HG03442 (cell line): ENCODE results near the gene TBL3.
"Not testable (repeated sequence)": the region's sequence is repeated elsewhere in the genome, so short reads cannot be mapped to it uniquely, and the experiment has no call there.

Source experiments
- ATAC-seq: cut with Tn5 transposase; IDR thresholded peaks from one replicate; pipeline ENCODE4 v1.9.1; 2021; ENCODE audit warnings: mild to moderate bottlenecking, moderate library complexity; ENCODE audit not compliant: unreplicated experiment

The TBL3 gene

GRCh38 chr16:1998852-1999801 lies 27.3 kb downstream of the TBL3 start:
- ATAC-seq, result no peak

GRCh38 chr16:1999866-2000514 lies 28.1 kb downstream of the TBL3 start:
- no peak for ATAC-seq

GRCh38 chr16:2001035-2001434 lies 29.2 kb downstream of the TBL3 start:
- ATAC-seq, result no peak

DNA sequence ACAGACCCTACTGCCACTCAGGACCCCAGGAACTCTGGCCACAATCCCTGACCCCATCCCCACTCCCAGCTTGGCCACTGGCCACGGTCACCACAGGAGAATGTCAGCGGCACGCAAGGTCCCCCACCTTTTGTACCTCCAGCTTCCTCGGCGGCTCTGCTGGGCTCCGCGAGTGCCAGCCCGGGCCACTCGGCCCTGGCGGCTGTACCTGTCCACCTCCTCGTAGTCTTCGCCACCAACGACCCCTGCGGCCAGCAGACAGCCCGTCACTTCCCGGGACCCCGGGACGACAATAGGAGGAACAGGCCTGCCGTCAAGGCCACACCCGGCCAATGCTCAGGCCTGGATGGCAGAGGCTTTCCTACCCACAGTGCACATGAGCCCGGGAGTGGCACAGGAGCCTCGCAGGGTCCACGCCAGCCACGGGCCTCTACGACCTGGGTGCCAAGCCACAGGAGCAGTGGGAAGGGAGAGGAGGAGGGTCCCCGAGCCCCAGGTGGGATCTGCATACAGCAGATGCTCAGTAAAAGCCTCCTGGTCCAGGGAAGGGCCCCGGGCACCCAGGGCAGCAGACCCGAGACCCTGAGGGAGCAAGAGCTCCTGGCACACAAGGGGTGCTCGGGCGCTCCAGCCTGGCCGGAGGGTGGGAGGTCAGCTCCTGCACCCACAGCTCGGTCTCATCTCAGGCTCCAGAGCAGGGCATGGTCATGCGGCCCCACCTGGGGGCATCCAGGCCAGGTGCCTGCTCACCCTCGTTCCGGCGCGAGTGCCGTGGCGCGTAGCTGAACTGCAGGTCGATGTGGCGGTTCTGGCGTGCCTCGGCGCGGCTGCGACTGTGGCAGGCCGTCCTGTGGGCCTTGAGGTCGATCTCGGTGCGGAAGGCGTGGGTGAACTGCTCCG lies 29.9 kb downstream of the TBL3 start:
- ATAC-seq, result no peak

GRCh38 chr16:2002406-2003230 lies 30.8 kb downstream of the TBL3 start:
- no peak for ATAC-seq

DNA sequence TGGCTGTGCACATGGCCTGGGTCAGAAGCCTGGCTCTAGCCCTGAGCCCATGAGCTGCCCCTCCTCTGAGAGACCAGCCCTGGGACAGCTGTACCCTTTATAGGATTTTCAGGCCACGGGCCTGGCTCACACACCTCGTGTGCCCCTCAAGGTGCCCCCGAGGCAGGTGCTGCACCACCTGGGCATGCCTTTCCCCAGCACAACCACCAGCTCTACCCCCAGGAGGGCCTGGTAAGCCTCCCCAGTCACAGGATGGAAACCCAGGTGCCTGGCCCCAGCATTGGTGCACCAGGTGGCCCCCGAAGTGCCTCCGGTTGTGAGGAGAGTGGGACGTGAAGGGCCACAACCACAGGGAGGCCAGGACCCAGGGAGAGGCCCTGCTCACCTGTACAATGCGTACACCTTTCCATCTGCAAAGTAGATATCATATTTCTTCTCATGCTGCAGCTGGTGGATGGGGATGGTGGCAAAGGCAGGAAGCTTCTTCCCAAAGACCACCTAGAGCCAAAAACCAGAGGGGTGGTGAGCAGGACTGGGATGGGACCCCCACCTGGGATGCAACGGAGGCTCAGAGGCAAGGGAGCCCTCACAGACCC lies 31.5 kb downstream of the TBL3 start:
- no peak for ATAC-seq

- peak; percentile 70 for ATAC-seq
Measured at GRCh38 chr16:2003827-2004641, 32.2 kb downstream of the TBL3 start.

DNA sequence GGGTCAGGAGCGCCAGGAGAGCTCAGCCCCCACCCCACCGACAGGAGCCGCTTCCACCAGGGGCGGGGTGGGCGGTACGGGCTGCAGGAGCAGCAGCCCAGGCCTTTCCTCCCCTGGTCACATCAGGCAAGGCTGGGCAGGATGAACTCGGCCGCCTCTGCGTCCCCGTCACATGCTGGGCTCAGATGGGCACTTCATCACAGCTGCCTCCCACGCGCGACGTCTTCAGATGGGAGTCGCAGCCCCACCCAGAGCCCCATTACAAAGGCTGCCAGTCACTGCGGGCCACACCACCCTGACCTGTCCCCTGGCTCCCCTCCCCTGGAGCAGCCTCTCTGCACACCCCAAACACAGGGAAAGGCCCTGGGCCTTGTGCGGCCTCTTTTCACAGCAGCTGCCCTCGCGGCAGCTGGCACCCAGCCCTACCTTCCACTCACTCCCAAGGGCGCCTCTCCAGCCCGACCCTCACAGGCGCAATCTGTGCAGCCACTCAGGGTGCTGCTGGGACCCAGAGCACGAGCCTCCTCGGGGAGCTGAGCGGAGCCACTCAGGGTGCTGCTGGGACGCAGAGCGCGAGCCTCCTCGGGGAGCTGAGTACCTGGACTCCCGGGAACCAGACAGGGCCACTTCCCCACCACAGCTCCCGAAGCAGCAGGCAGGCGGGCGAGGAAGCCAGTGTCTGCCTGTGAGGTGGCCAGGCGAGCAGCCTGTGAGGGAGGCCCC lies 33.1 kb downstream of the TBL3 start:
- no peak for ATAC-seq

DNA sequence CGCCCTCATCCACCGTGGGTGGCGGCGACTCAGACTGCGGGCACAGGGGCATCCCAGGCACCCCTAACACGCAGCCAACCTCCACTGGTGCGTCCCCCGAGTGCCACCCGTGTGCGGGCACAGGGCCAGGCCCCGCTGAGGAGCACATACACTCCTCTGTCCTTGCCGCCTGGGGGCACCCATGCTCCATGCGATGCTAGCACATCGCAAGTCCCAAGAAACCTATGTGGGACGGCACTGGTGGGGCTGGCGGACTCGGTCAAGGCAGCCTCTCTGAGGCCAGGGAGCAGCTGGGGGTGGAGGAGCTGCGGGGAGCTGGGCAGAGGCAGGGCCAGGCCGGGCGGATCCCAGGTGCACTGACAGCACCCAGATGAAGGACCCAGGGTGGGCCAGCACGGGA lies 33.8 kb downstream of the TBL3 start:
- no peak for ATAC-seq

DNA sequence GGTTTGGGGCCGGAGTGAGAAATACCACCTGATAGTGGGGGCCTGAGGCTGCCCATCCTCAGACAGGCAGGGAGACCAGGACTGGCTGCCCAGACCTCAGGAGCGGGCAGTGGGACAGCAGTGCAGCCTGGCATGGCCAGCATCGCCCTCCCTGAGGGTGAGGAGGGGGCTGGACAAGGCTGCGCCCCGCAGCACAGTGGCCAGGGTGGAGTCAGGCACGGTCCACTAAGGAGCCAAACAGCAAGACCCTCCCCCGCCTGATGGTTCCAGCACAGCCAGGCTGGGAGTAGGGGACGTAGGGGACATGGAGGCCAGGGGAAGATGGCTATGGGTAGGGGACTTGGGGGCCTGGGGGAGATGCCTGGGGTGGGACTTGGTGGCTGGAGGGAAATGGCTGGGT lies 34.5 kb downstream of the TBL3 start:
- ATAC-seq, result no peak

DNA sequence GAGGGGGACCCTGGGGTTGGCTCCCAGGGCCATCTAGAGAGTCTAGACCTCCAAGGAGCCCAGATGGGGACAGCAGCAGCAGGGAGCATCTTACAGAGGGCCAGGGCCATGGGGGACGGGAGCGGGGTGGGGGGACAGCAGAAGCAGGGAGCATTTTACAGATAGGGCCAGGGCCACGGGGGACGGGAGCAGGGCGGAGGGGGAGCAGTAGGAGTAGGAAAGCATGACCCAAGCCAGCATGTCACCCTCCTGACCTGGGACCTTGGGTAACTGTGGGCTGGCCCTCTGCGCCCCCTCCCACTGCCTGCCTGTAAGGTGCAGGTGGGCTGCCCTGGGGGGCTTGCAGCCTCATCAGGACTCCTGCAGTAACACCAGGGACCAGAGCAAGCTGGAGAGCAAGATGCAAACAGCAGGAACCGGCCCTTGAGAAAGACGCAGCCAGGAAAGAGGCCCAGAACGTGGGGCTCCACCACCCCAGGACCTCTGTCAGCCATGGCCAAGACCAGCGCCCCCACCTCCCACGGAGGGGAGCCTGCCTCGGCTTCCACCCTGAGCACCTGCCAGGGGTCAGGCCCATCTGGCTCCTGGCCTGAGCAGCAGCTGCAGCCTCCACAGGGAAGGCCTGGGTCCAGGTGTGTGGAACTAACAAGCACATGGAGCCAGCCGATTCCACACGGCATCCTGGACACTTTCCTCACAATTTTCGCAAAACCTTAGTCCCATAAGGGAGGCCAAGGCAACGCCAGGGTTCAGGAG lies 35.4 kb downstream of the TBL3 start:
- ATAC-seq, result no peak

DNA sequence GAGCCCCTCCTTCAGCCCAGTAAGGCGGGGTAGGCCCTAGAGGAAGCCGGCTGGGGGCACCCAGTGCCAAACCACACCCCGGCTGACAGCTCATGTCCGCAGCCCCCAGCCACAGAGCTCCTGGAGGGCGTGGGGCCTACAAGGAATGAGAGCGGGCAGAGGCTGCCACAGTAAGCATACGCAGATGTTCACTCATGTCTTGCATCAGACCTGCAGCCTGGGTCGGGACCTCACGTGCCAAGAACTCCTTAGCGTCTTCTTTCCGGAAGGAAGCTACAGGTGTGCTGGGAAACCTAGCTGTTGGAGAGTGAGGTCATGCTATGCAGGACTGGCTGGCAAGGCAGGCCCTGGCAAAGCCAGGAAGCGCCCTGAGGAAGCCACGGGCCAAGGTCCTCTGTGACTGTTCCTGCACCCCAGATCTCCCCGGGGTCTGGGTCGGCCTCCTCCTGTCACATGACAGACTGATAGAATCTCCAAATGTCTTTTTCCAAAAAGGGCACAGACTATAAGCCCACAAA lies 36.2 kb downstream of the TBL3 start:
- ATAC-seq, result no peak

DNA sequence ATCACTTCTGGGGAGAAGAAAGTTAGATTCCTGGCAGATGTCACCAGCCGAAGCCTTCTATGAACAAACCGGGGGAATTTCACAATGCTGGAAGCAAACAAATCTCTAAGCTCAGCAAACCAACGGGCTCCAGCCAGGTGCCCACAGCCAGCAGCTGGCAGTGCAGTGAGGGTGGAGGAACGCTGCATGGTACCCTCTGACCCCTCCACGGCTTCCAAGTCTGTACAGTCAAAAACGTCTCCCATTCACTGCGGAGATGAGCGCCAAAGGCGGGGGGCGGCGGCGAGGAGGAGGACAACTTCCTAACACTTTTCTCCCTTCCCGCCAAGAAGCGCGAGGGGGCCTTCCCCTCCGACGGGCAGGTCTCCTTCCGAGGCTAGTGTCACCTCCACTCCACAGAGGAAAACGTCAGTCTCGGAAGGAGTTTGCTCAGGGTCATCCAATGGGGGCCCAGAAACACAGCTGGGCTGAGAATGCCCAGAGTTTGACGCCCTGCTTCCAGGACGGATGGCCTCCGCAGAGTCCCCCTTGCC lies 36.8 kb downstream of the TBL3 start:
- no peak for ATAC-seq

DNA sequence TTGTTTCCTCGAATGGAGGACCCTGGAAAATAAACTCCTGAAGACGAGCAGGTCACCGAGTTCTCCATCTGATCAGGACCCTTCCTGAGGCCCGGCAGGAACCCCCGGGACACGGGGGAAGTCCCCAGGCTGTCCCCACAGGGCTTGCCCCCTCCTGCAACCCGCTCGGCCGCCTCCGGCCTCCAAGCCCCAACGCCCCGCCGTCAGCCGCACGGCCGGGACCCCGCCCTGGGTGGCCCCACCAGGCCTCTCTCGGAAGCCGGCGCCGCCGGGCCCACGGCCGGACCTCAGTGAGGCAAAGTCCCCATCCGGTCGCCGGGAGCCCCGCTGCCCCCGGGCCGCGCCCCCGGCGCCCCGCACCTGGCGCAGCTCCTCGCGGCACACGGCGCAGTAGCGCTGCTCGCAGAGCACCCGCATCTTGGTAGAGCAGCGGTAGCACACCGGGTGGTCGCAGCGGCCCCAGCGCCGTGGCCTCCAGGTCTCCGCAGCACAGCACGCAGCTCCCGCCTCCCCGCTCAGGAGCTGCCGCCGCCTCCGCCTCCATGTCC lies 37.4 kb downstream of the TBL3 start:
- peak; percentile 28 for ATAC-seq

- peak; percentile 74 for ATAC-seq
Measured at GRCh38 chr16:2009791-2010510, 38.1 kb downstream of the TBL3 start, which contains the start of gene ZNF598. TSS of gene ZNF598 (minus strand) at chr16:2009821.

- not testable (repeated sequence) for ATAC-seq
Measured at GRCh38 chr16:2011726-2012125, 39.9 kb downstream of the TBL3 start.
